NCI-H526 (cell line): Measurements from ENCODE around the gene LRRC47.
"Not testable (repeated sequence)": the region's sequence is repeated elsewhere in the genome, so short reads cannot be mapped to it uniquely, and the experiment has no call there.

Experiments used
- DNase-seq, 2 experiments: peaks; one replicate each; lab custom pipeline; 2025; lab: John Stamatoyannopoulos, UW

Gene LRRC47

GRCh38 chr1:3772027-3772714 lies 24.1 kb downstream of the LRRC47 start:
- DNase-seq = peak; percentile 66 to 94

- DNase-seq = no peak
These were observed 24.9 kb downstream of the LRRC47 start for GRCh38 chr1:3771108-3772026.

GRCh38 chr1:3770047-3770765 lies 26.1 kb downstream of the LRRC47 start:
- no peak for DNase-seq

GRCh38 chr1:3768811-3769390 lies 27.4 kb downstream of the LRRC47 start:
- no peak for DNase-seq

- no peak for DNase-seq
These were observed 28.9 kb downstream of the LRRC47 start for GRCh38 chr1:3767328-3767925.

- no peak for DNase-seq
These were observed 32.8 kb downstream of the LRRC47 start for GRCh38 chr1:3763351-3764125.

- DNase-seq = no peak
These were observed 33.4 kb downstream of the LRRC47 start for GRCh38 chr1:3762873-3763228.

- DNase-seq = no peak
These were observed 34.0 kb downstream of the LRRC47 start for GRCh38 chr1:3762151-3762872.

GRCh38 chr1:3761296-3762010 lies 34.8 kb downstream of the LRRC47 start:
- DNase-seq = no peak

GRCh38 chr1:3759796-3760195 lies 36.5 kb downstream of the LRRC47 start:
- no peak for DNase-seq

GRCh38 chr1:3759164-3759563 lies 37.1 kb downstream of the LRRC47 start:
- no peak for DNase-seq

GRCh38 chr1:3756394-3756793 lies 39.9 kb downstream of the LRRC47 start:
- no peak for DNase-seq

GRCh38 chr1:3753656-3754454 lies 42.4 kb downstream of the LRRC47 start:
- no peak for DNase-seq

GRCh38 chr1:3752400-3752945 lies 43.8 kb downstream of the LRRC47 start, which contains the start of gene CCDC27:
Gene CCDC27 (plus strand): TSS chr1:3752450. CDS start chr1:3752482, 32 bp downstream.
- no peak for DNase-seq

GRCh38 chr1:3750741-3751140 lies 45.6 kb downstream of the LRRC47 start:
- no peak for DNase-seq

GRCh38 chr1:3749512-3749911 lies 46.8 kb downstream of the LRRC47 start:
- no peak for DNase-seq

- DNase-seq = not testable (repeated sequence)
These were observed 47.9 kb downstream of the LRRC47 start for GRCh38 chr1:3748316-3748900.

GRCh38 chr1:3747903-3748302 lies 48.4 kb downstream of the LRRC47 start:
- no peak for DNase-seq
